ENCODE data around the gene ARPC1A.
A peak's percentile ranks its signal among the peaks of the same experiment; 100 is the strongest.
"Not testable (repeated sequence)": the region's sequence is repeated elsewhere in the genome, so short reads cannot be mapped to it uniquely, and the experiment has no call there.

ARPC1A gene

GRCh38 chr7:99312316-99313203 lies 13.1 kb upstream of the ARPC1A start:
- no peak overlapping the region for H3K4me3 Mint-ChIP-seq
- H3K27ac Mint-ChIP-seq = no peak overlapping the region
- H3K9me3 Mint-ChIP-seq = peaks cover 24% of the 10 kb centered on the region
- H3K27me3 Mint-ChIP-seq (ENCODE audit: low read depth, poor library complexity) = peaks cover 2% of the 10 kb centered on the region
- H3K4me1 Mint-ChIP-seq = no peaks in the 10 kb centered on the region
- peak; percentile 73 for DNase-seq
- peak; percentile 82 for TF ChIP-seq CTCF (IDR thresholded peaks at IDR 0.05)
- H3K36me3 Mint-ChIP-seq (ENCODE audit: low read depth) = peaks cover 12% of the 10 kb centered on the region

- Mint-ChIP-seq H3K27me3 (ENCODE audit: low read depth, poor library complexity) (peaks cover 3% of the 10 kb centered on the region), H3K36me3 (ENCODE audit: low read depth) (peaks cover 12% of the 10 kb centered on the region), H3K27ac (no peak overlapping the region), H3K4me1 (no peaks in the 10 kb centered on the region), H3K9me3 (peaks cover 24% of the 10 kb centered on the region), H3K4me3 (no peak overlapping the region)
- no peak for DNase-seq
- TF ChIP-seq CTCF (IDR thresholded peaks at IDR 0.05) = no peak
Observed at GRCh38 chr7:99313204-99313573, 12.5 kb upstream of the ARPC1A start.

- H3K27ac Mint-ChIP-seq = no peak overlapping the region
- TF ChIP-seq CTCF (IDR thresholded peaks at IDR 0.05) = no peak
- no peak overlapping the region for H3K4me3 Mint-ChIP-seq
- H3K27me3 Mint-ChIP-seq (ENCODE audit: low read depth, poor library complexity) = peaks cover 3% of the 10 kb centered on the region
- no peaks in the 10 kb centered on the region for H3K4me1 Mint-ChIP-seq
- H3K9me3 Mint-ChIP-seq = peaks cover 14% of the 10 kb centered on the region
- no peak for DNase-seq
- H3K36me3 Mint-ChIP-seq (ENCODE audit: low read depth) = peaks cover 12% of the 10 kb centered on the region
Observed at GRCh38 chr7:99314504-99314903, 11.2 kb upstream of the ARPC1A start.

- no peaks in the 10 kb centered on the region for H3K4me1 Mint-ChIP-seq
- no peaks in the 10 kb centered on the region for H3K9me3 Mint-ChIP-seq
- H3K27ac Mint-ChIP-seq = no peak overlapping the region
- TF ChIP-seq CTCF (IDR thresholded peaks at IDR 0.05) = no peak
- no peak overlapping the region for H3K4me3 Mint-ChIP-seq
- no peaks in the 10 kb centered on the region for H3K36me3 Mint-ChIP-seq (ENCODE audit: low read depth)
- DNase-seq = no peak
- peaks cover 7% of the 10 kb centered on the region for H3K27me3 Mint-ChIP-seq (ENCODE audit: low read depth, poor library complexity)
Observed at GRCh38 chr7:99320371-99320770, 5.3 kb upstream of the ARPC1A start.

- H3K9me3 Mint-ChIP-seq; H3K27ac Mint-ChIP-seq; H3K36me3 Mint-ChIP-seq (ENCODE audit: low read depth); H3K4me3 Mint-ChIP-seq; H3K27me3 Mint-ChIP-seq (ENCODE audit: low read depth, poor library complexity); DNase-seq: not testable (repeated sequence)
- H3K4me1 Mint-ChIP-seq = peaks cover 15% of the 10 kb centered on the region
Observed at GRCh38 chr7:99322659-99323058, 3.0 kb upstream of the ARPC1A start.

GRCh38 chr7:99324559-99324958 lies 1.1 kb upstream of the ARPC1A start:
- H3K36me3 Mint-ChIP-seq (ENCODE audit: low read depth) = peaks cover 8% of the 10 kb centered on the region
- peaks cover 4% of the 10 kb centered on the region for H3K27me3 Mint-ChIP-seq (ENCODE audit: low read depth, poor library complexity)
- peaks cover 17% of the 10 kb centered on the region for H3K4me1 Mint-ChIP-seq
- no peak for TF ChIP-seq CTCF (IDR thresholded peaks at IDR 0.05)
- H3K9me3 Mint-ChIP-seq = no peaks in the 10 kb centered on the region
- H3K27ac Mint-ChIP-seq = no peak overlapping the region
- no peak for DNase-seq
- peak overlapping the region; percentile 90 for H3K4me3 Mint-ChIP-seq

All from nephron progenitor cell (in vitro differentiated cells).